ENCODE data around the gene PRPF18. TPM values are rescaled to one million over a fixed set of nuclear protein-coding genes. Genes with fewer than 3 reads are reported as not detected.

Gene PRPF18
- total RNA-seq, 1 donor from 2014 or later: 26.1 TPM

DNA sequence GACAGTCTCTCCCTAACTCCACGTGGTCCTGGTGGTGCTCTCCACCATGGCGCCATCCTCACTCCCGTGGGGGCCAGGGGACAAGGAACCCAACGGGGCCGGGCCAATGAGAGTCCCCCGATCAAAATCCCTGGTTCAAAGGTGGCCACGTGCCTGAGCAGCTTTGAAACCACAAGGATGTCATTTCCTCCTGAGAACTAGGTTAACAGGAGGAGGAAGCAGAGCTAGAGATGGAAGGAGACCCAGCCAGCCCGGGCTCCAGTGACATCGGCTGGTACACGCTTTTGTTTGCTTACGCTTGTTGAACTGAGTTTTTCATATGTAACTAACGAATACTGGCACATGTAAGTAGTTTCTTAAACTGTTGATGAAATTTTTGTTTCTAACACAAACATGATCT is 61.7 kb downstream of the PRPF18 start:
- ChIA-PET CTCF (no interaction called here), POLR2A (no interaction called here)
- TF ChIP-seq, protein P1, sequence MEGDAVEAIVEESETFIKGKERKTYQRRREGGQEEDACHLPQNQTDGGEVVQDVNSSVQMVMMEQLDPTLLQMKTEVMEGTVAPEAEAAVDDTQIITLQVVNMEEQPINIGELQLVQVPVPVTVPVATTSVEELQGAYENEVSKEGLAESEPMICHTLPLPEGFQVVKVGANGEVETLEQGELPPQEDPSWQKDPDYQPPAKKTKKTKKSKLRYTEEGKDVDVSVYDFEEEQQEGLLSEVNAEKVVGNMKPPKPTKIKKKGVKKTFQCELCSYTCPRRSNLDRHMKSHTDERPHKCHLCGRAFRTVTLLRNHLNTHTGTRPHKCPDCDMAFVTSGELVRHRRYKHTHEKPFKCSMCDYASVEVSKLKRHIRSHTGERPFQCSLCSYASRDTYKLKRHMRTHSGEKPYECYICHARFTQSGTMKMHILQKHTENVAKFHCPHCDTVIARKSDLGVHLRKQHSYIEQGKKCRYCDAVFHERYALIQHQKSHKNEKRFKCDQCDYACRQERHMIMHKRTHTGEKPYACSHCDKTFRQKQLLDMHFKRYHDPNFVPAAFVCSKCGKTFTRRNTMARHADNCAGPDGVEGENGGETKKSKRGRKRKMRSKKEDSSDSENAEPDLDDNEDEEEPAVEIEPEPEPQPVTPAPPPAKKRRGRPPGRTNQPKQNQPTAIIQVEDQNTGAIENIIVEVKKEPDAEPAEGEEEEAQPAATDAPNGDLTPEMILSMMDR (IDR thresholded peaks at IDR 0.05): no peak
- peaks cover 43% of the 10 kb centered on the region for H3K36me3 Mint-ChIP-seq (ENCODE audit: low read depth)
- intact Hi-C loops (cut with micrococcal nuclease): no loop called here
- DNase-seq: no peak
- no peak overlapping the region for H3K27ac Mint-ChIP-seq
- ATAC-seq (ENCODE audit: low read depth): no peak
- H3K4me3 Mint-ChIP-seq: no peak overlapping the region
- H3K27me3 Mint-ChIP-seq: no peaks in the 10 kb centered on the region
- no peaks in the 10 kb centered on the region for H3K9me3 Mint-ChIP-seq
- H3K4me1 Mint-ChIP-seq: no peaks in the 10 kb centered on the region

DNA sequence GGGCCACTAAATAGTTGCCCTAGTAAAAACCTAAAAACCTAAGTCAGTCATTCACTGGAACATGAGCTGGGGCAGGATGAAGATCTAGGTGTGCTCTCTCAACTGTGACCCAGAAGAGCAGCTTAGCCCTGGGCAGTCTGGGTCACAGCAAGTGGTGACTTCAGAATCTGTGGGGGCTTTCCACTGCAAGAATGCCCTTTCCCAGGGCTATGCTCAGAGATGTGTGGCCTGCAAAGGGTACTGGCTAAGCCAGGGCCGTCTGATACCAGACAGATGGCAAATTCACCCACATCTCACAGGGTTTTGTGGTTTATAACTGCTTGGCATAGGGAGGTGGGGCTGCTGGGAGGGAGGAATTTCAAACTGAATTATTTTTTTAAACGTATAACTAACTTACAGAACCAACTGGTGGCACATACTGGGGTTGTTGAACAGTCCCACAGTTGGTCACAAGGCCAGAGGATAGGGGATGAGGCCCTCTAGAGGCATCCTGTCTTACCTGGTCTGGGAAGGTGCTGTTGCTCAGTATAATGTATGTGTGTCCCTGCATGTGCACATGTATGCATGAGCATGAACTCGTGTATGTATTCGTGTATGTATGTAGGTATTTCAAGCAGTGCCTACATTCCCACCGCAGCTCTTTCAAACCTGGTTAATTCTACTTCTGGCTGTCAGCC is 63.2 kb downstream of the PRPF18 start:
- POLR2A ChIA-PET: no interaction called here
- no peak for ATAC-seq (ENCODE audit: low read depth)
- H3K27ac Mint-ChIP-seq: no peak overlapping the region
- DNase-seq: no peak
- H3K4me3 Mint-ChIP-seq: no peak overlapping the region
- TF ChIP-seq, protein P1 (IDR thresholded peaks at IDR 0.05): no peak
- intact Hi-C loops (cut with micrococcal nuclease): no loop called here
- H3K27me3 Mint-ChIP-seq: no peaks in the 10 kb centered on the region
- peaks cover 32% of the 10 kb centered on the region for H3K36me3 Mint-ChIP-seq (ENCODE audit: low read depth)
- CTCF ChIA-PET: interaction anchor here (1.3 kb wide), 1 partner anchor 133 kb away, joined by 3 read pairs; no protein-coding TSS in a partner anchor
- H3K9me3 Mint-ChIP-seq: no peaks in the 10 kb centered on the region
- no peaks in the 10 kb centered on the region for H3K4me1 Mint-ChIP-seq

DNA sequence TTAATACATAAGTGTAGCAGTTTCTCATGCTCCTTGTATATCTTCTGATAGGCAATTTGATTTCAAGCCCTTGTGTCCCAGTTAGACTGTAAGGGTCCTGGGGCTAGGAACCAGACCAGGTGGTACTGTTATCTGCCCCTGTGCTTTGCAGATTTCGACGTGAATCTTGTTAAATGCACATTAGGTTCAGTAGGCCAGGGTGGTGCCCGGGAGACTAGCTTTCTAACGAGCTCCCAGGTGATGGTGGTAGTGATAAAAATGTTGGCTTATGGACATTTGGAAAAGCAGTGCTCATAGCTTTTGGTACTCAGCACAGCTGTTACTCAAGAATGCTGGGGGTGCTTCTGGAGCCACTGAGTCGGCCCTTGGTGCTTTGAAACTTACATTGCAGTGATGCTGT is 64.2 kb downstream of the PRPF18 start:
- ChIA-PET CTCF (no interaction called here), POLR2A (no interaction called here)
- H3K4me3 Mint-ChIP-seq: no peak overlapping the region
- intact Hi-C loops (cut with micrococcal nuclease): no loop called here
- DNase-seq (no peak), ATAC-seq (ENCODE audit: low read depth) (no peak)
- TF ChIP-seq, protein P1 (IDR thresholded peaks at IDR 0.05): no peak
- H3K36me3 Mint-ChIP-seq (ENCODE audit: low read depth): peaks cover 22% of the 10 kb centered on the region
- H3K9me3 Mint-ChIP-seq: no peaks in the 10 kb centered on the region
- H3K27ac Mint-ChIP-seq: no peak overlapping the region
- no peaks in the 10 kb centered on the region for H3K4me1 Mint-ChIP-seq
- no peaks in the 10 kb centered on the region for H3K27me3 Mint-ChIP-seq

DNA sequence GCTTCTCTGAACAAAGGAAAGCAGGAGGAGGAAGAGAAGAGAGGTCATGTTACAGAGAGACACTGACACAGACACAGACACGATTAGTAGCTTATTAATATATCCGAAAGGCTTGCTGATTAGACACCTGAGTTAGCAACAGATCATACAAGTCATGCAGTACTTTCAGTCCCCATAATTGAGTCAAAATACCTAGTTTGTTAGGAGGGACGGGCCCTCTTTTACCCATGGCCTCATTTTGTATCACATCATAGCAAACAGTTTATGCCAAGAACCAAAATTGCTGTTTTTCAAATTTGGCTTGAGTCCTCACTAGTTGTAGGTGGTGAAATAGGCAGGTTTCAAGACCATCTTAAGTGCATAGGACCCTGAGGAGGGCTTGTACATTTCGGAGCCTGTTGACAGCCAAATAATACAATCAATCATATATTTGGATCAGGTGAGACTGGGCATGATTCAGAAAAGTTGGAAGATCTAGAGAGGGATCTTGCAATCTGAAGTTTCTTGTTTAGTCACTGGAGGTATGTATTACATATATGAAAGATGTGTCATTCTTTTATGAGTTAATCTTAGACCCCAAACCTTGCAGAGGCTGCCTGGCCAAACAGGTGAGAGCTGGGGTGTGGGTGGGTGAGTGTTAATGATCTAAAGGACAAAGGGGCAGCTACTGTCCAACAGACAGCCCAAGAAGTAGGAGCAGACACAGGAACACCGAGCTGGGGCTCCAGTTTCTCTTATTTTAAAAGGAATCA is 65.4 kb downstream of the PRPF18 start:
- no peaks in the 10 kb centered on the region for H3K27me3 Mint-ChIP-seq
- peaks cover 11% of the 10 kb centered on the region for H3K36me3 Mint-ChIP-seq (ENCODE audit: low read depth)
- TF ChIP-seq, protein P1 (IDR thresholded peaks at IDR 0.05): no peak
- CTCF ChIA-PET: no interaction called here
- DNase-seq: no peak
- no peak for ATAC-seq (ENCODE audit: low read depth)
- H3K4me1 Mint-ChIP-seq: no peaks in the 10 kb centered on the region
- no peak overlapping the region for H3K27ac Mint-ChIP-seq
- no peak overlapping the region for H3K4me3 Mint-ChIP-seq
- POLR2A ChIA-PET: no interaction called here
- H3K9me3 Mint-ChIP-seq: no peaks in the 10 kb centered on the region
- intact Hi-C loops (cut with micrococcal nuclease): no loop called here

DNA sequence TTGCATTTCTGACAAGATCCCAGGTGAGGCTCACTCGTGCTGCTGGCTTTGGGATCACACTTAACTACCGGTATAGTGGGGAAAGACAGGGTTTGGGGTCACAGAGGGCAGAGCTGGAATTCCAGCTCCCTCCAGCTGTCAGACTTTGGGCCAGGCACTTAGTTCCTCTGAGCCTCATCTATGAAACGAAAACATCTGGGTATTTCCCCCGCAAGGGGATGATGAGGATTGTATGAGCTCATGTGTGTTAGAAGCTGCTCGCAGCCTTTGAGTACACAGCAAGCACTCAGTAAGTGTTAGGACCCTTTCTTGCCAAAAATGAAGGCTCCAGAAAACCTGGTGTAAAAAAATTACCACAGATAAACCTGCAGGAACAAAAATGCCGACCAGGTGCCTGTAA is 66.1 kb downstream of the PRPF18 start:
- H3K4me1 Mint-ChIP-seq: no peaks in the 10 kb centered on the region
- intact Hi-C loops (cut with micrococcal nuclease): no loop called here
- no peaks in the 10 kb centered on the region for H3K27me3 Mint-ChIP-seq
- no peak overlapping the region for H3K4me3 Mint-ChIP-seq
- H3K27ac Mint-ChIP-seq: no peak overlapping the region
- H3K9me3 Mint-ChIP-seq: no peaks in the 10 kb centered on the region
- ChIA-PET CTCF (no interaction called here), POLR2A (no interaction called here)
- no peak for DNase-seq
- H3K36me3 Mint-ChIP-seq (ENCODE audit: low read depth): peaks cover 10% of the 10 kb centered on the region
- ATAC-seq (ENCODE audit: low read depth): no peak
- TF ChIP-seq, protein P1 (IDR thresholded peaks at IDR 0.05): no peak
